Brain microvascular endothelial cell (primary cell): ENCODE data around the gene DBF4.
"Not testable (repeated sequence)": the region's sequence is repeated elsewhere in the genome, so short reads cannot be mapped to it uniquely, and the experiment has no call there.

Source experiments
- DNase-seq: peaks from one replicate; pipeline ENCODE4 v3.0.0-alpha.2; 2020
- H3K27ac ChIP-seq: fragments of 250-450 bp; sonication (Bioruptor Pico); 2 replicates; pipeline ENCODE4 v1.5.1; 2020; ENCODE audit warnings: mild to moderate bottlenecking, moderate library complexity
- H3K27me3 ChIP-seq: fragments of 250-450 bp; sonication (Bioruptor Pico); replicated peaks from 2 replicates; pipeline ENCODE4 v1.5.1; 2020; ENCODE audit warnings: mild to moderate bottlenecking
- H3K36me3 ChIP-seq: fragments of 250-450 bp; sonication (Bioruptor Pico); replicated peaks from 2 replicates; pipeline ENCODE4 v1.5.1; 2020; ENCODE audit warnings: mild to moderate bottlenecking
- H3K4me3 ChIP-seq: 2 replicates; pipeline ENCODE4 v1.5.1; 2011; ENCODE audit warnings: low read depth, mild to moderate bottlenecking, control low read depth, low read length, moderate library complexity
- in situ Hi-C: cut with HindIII; loops from 2 replicates; pipeline ENCODE4 v1.10.0; 2017; ENCODE audit warnings: low sequenced_read_pairs, low pct_ligation_motif_present
- TF ChIP-seq, protein P1 (sequence below): IDR thresholded peaks from 2 replicates; pipeline ENCODE4 v1.5.1; 2011; ENCODE audit warnings: low read depth, mild to moderate bottlenecking, moderate library complexity, low read length, control low read depth, inconsistent platforms; ENCODE audit errors: missing control alignments

Gene DBF4

GRCh38 chr7:87920578-87920977, 44.3 kb downstream of the DBF4 start:
- Histone ChIP-seq H3K4me3 (no peak overlapping the region), H3K36me3 (no peaks in the 10 kb centered on the region), H3K27ac (no peak overlapping the region), H3K27me3 (no peaks in the 10 kb centered on the region)
- in situ Hi-C loops = no loop called here
- TF ChIP-seq, protein P1, sequence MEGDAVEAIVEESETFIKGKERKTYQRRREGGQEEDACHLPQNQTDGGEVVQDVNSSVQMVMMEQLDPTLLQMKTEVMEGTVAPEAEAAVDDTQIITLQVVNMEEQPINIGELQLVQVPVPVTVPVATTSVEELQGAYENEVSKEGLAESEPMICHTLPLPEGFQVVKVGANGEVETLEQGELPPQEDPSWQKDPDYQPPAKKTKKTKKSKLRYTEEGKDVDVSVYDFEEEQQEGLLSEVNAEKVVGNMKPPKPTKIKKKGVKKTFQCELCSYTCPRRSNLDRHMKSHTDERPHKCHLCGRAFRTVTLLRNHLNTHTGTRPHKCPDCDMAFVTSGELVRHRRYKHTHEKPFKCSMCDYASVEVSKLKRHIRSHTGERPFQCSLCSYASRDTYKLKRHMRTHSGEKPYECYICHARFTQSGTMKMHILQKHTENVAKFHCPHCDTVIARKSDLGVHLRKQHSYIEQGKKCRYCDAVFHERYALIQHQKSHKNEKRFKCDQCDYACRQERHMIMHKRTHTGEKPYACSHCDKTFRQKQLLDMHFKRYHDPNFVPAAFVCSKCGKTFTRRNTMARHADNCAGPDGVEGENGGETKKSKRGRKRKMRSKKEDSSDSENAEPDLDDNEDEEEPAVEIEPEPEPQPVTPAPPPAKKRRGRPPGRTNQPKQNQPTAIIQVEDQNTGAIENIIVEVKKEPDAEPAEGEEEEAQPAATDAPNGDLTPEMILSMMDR = no peak
- DNase-seq = peak; percentile 21

DNA sequence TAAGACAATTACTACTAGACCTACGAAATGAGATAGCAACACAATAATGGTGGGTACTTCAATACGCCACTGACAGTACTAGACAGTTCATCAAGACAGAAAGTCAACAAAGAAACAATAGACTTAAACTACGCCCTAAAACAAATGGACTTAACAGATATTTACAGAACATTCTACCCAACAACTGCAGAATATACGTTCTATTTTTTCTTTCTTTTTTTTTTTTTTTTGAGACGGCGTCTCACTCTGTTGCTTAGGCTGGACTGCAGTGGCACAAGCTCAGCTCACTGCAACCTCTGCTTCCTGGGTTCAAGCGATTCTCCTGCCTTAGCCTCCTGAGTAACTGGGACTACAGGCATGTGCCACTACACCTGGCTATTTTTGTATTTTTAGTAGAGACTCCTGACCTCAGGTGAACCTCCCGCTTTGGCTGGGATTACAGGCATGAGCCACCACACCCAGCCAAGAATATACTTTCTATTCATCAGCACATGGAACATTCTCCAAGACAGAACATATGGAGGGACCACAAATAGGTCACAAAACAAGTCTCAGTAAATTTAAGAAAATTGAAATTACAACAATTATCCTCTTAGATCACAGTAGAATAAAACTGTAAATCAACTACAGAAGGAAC, 46.6 kb downstream of the DBF4 start:
- in situ Hi-C loops, DNase-seq, H3K27ac ChIP-seq, H3K4me3 ChIP-seq, H3K27me3 ChIP-seq, H3K36me3 ChIP-seq: not testable (repeated sequence)

GRCh38 chr7:87926581-87927461, 50.5 kb downstream of the DBF4 start:
- peak; percentile 74 for DNase-seq
- H3K27me3 ChIP-seq = no peaks in the 10 kb centered on the region
- H3K36me3 ChIP-seq = no peaks in the 10 kb centered on the region
- no peak overlapping the region for H3K27ac ChIP-seq
- in situ Hi-C loops = no loop called here
- H3K4me3 ChIP-seq = no peak overlapping the region
- TF ChIP-seq, protein P1 = no peak

DNA sequence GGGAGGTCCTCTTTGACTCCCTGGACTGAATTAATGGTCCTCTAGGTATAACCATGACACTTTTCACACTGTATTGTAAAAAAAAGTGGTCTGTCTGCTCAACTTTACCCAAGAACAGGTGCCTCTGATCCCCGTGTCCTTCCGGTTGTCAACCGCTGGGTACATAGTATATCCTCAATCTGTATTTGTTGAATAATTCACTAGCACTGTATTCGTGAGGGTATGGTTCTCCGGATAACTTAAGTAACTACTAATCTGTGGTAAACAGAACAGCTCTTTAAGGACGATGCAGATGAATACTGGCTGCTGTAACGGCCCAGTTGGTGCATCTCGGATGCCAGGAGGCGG, 57.3 kb downstream of the DBF4 start:
- TF ChIP-seq, protein P1 = no peak
- in situ Hi-C loops = no loop called here
- Histone ChIP-seq H3K27ac (no peak overlapping the region), H3K4me3 (peak overlapping the region; percentile 71), H3K36me3 (no peaks in the 10 kb centered on the region), H3K27me3 (no peaks in the 10 kb centered on the region)
- no peak for DNase-seq

DNA sequence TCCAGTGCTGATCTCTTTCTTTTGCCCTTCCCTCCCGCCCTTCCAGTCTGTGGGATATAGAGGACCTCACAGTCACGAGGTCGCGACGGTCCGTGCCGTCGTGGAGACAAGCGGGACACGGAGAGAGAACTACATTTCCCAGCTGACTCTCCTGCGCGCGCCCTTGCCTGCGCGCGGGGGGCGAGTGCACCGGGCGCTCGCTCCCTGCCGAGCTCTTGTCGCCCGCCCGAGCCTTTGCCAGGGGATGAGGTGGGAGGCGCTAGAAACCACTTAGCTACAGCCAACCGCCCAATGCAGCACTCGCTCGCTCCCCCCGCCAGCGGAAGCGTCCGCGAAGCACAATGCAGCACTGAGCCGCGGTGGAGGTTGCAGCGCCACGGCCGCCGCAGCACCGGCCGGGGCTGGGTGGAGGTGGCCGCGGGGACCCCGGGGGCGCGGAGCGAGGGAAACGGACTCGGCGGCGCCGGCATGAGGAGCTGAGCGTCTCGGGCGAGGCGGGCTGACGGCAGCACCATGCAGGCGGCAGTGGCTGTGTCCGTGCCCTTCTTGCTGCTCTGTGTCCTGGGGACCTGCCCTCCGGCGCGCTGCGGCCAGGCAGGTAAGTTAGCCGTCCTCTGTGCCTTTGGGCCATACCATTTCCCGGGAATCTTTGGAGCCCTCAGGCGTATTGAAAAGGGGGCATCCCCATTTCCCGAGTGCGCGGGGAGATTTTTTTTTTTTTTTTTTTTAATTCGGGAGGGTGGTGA, 57.8 kb downstream of the DBF4 start, which contains the start of gene ADAM22:
TSS of gene ADAM22 (plus strand) at position 299 of the 746 bp plus-strand sequence. CDS start at position 514, 215 bp downstream.
- H3K27ac ChIP-seq = no peak within 1 kb of the TSS
- TF ChIP-seq, protein P1 = no peak

GRCh38 chr7:87934699-87935383, 58.5 kb downstream of the DBF4 start:
- Histone ChIP-seq H3K27me3 (no peaks in the 10 kb centered on the region), H3K27ac (no peak overlapping the region), H3K4me3 (peak overlapping the region; percentile 71)

More for the DNA sequence above, 57.8 kb downstream of the DBF4 start, which contains the start of gene ADAM22:
- no peaks in the 10 kb centered on the region for H3K36me3 ChIP-seq
- H3K4me3 ChIP-seq = peak within 1 kb of the TSS; percentile 71
- H3K27me3 ChIP-seq = no peaks in the 10 kb centered on the region
- in situ Hi-C loops = no loop called here
- peak; percentile 67 for DNase-seq

More at GRCh38 chr7:87934699-87935383, 58.5 kb downstream of the DBF4 start:
- TF ChIP-seq, protein P1 = no peak
- in situ Hi-C loops = no loop called here
- H3K36me3 ChIP-seq = no peaks in the 10 kb centered on the region
- DNase-seq = no peak
